ENCODE measurements around the gene NMT1.

GRCh38 chr17:45063198-45063597 is 2.1 kb downstream of the NMT1 start:
- TF ChIP-seq POLR2A (IDR thresholded peaks at IDR 0.05) (no peak), CTCF (IDR thresholded peaks at IDR 0.05) (no peak)

All from suprapubic skin (tissue), 3 donors.